Breast epithelium (tissue), 3 donors: Measurements from ENCODE around the gene MLXIP.

ENCODE experiments used
- CTCF ChIP-seq, 3 donors: fragments of 450-650 bp; IDR thresholded peaks; one replicate each; pipeline ENCODE4 v1.5.1; 2016 to 2017; ENCODE audit warnings: antibody characterized with exemption in 3 of 3, mild to moderate bottlenecking in 3 of 3, moderate library complexity in 3 of 3
- POLR2A ChIP-seq: fragments of 450-650 bp; IDR thresholded peaks from one replicate; pipeline ENCODE4 v1.6.1; 2016; ENCODE audit warnings: antibody characterized with exemption, mild to moderate bottlenecking, moderate library complexity
- POLR2AphosphoS5 ChIP-seq, 3 donors: sonication (generic); formaldehyde crosslinking; IDR thresholded peaks; one replicate each; pipeline ENCODE4 v1.6.1; 2017; ENCODE audit warnings: antibody characterized with exemption in 3 of 3

- TF ChIP-seq CTCF (IDR thresholded peaks at IDR 0.05) (no peak), POLR2A (no peak), POLR2AphosphoS5 (IDR thresholded peaks at IDR 0.05) (no peak)
These were observed 9.0 kb downstream of the MLXIP start for GRCh38 chr12:122087431-122088178.
